GM23338 (cell line): Measurements from ENCODE around the gene PHYH. TPM values are rescaled to one million over a fixed set of nuclear protein-coding genes. Genes with fewer than 3 reads are reported as not detected.

ENCODE experiments used
- ATAC-seq: fragments of 200-7000 bp; cut with Tn5 transposase; 3 replicates; pipeline ENCODE4 v1.9.1; 2020
- DNase-seq: peaks from one replicate; pipeline ENCODE4 v3.0.0-alpha.2; 2015; ENCODE audit warnings: low spot score
- H2AFZ ChIP-seq: fragments of 200-600 bp; sonication (generic); 2 replicates; pipeline ENCODE4 v1.8.0; 2016; ENCODE audit warnings: antibody characterized with exemption, mild to moderate bottlenecking, moderate library complexity
- H3F3A ChIP-seq: fragments of 200-600 bp; sonication (generic); replicated peaks from 2 replicates; pipeline ENCODE4 v1.8.0; 2017; ENCODE audit warnings: antibody characterized with exemption, mixed run types, low read depth
- H3K27ac ChIP-seq: fragments of 200-600 bp; sonication (generic); 2 replicates; pipeline ENCODE4 v1.6.1; 2016; ENCODE audit warnings: low read depth
- H3K27me3 ChIP-seq: fragments of 200-600 bp; sonication (generic); 2 replicates; pipeline ENCODE4 v1.8.0; 2016; ENCODE audit warnings: mild to moderate bottlenecking, mixed run types, moderate library complexity; ENCODE audit not compliant: insufficient read depth
- H3K36me3 ChIP-seq: fragments of 200-600 bp; sonication (generic); 2 replicates; pipeline ENCODE4 v1.8.0; 2016; ENCODE audit warnings: mild to moderate bottlenecking; ENCODE audit not compliant: insufficient read depth
- H3K4me1 ChIP-seq: fragments of 200-600 bp; sonication (generic); 2 replicates; pipeline ENCODE4 v1.8.0; 2016; ENCODE audit warnings: mild to moderate bottlenecking, moderate library complexity; ENCODE audit not compliant: insufficient read depth
- H3K4me2 ChIP-seq: fragments of 200-600 bp; sonication (generic); 2 replicates; pipeline ENCODE4 v1.7.1; 2017; ENCODE audit warnings: mixed run types
- H3K4me3 ChIP-seq: fragments of 200-600 bp; sonication (generic); 2 replicates; pipeline ENCODE4 v1.6.1; 2016; ENCODE audit warnings: mixed run types
- H3K79me2 ChIP-seq: fragments of 200-600 bp; sonication (generic); replicated peaks from 2 replicates; pipeline ENCODE4 v1.8.0; 2017; ENCODE audit warnings: mild to moderate bottlenecking; ENCODE audit not compliant: insufficient read depth
- H3K9me2 ChIP-seq: fragments of 200-600 bp; sonication (generic); 2 replicates; pipeline ENCODE4 v1.8.0; 2017; ENCODE audit not compliant: insufficient read depth
- H4K20me1 ChIP-seq: fragments of 200-600 bp; sonication (generic); replicated peaks from 2 replicates; pipeline ENCODE4 v1.8.0; 2017; ENCODE audit warnings: mild to moderate bottlenecking; ENCODE audit not compliant: insufficient read depth
- H3K27ac Mint-ChIP-seq: 2 replicates; pipeline ENCODE4 v1.8.0; 2020; ENCODE audit warnings: inconsistent platforms, mild to moderate bottlenecking, moderate library complexity, mixed read lengths
- H3K27me3 Mint-ChIP-seq: 3 replicates; pipeline ENCODE4 v1.8.0; 2022; ENCODE audit warnings: low read depth, mild to moderate bottlenecking, moderate library complexity, mixed read lengths, inconsistent platforms; ENCODE audit not compliant: insufficient read depth, poor library complexity
- H3K36me3 Mint-ChIP-seq: 3 replicates; pipeline ENCODE4 v1.8.0; 2021; ENCODE audit warnings: low read depth, mild to moderate bottlenecking, inconsistent platforms, moderate library complexity, mixed read lengths
- H3K4me1 Mint-ChIP-seq: 3 replicates; pipeline ENCODE4 v1.8.0; 2020; ENCODE audit warnings: mild to moderate bottlenecking, inconsistent platforms, mixed read lengths
- H3K4me3 Mint-ChIP-seq: 3 replicates; pipeline ENCODE4 v1.8.0; 2021; ENCODE audit warnings: moderate library complexity, mild to moderate bottlenecking, inconsistent platforms, mixed read lengths
- H3K9me3 Mint-ChIP-seq: 3 replicates; pipeline ENCODE4 v1.8.0; 2020; ENCODE audit warnings: moderate library complexity, mild to moderate bottlenecking, inconsistent platforms, mixed read lengths
- CREB1 ChIP-seq: fragments of 250-450 bp; sonication (Bioruptor Pico); IDR thresholded peaks from 2 replicates; pipeline ENCODE4 v1.5.0; 2020; ENCODE audit warnings: low read depth, mild to moderate bottlenecking, moderate library complexity
- EZH2 ChIP-seq: fragments of 200-600 bp; sonication (generic); IDR thresholded peaks from one replicate; pipeline ENCODE4 v1.8.0; 2017; ENCODE audit warnings: antibody characterized with exemption, mild to moderate bottlenecking, low read depth; ENCODE audit not compliant: unreplicated experiment
- EZH2phosphoT487 ChIP-seq: fragments of 200-600 bp; sonication (generic); IDR thresholded peaks from one replicate; pipeline ENCODE4 v1.8.1; 2018; ENCODE audit warnings: antibody characterized with exemption; ENCODE audit not compliant: unreplicated experiment
- JUNB ChIP-seq: IDR thresholded peaks from one replicate; pipeline ENCODE4 v1.6.1; 2016; ENCODE audit warnings: antibody characterized with exemption; ENCODE audit not compliant: unreplicated experiment
- NANOG ChIP-seq: IDR thresholded peaks from 2 replicates; pipeline ENCODE4 v1.6.1; 2016; ENCODE audit warnings: antibody characterized with exemption, borderline replicate concordance
- POLR2AphosphoS5 ChIP-seq: IDR thresholded peaks from 2 replicates; pipeline ENCODE4 v1.6.1; 2016; ENCODE audit warnings: antibody characterized with exemption, low read depth
- STAT1 ChIP-seq: IDR thresholded peaks from one replicate; pipeline ENCODE4 v1.6.1; 2016; ENCODE audit warnings: antibody characterized with exemption; ENCODE audit not compliant: unreplicated experiment
- ZNF114 ChIP-seq: fragments of 250-450 bp; sonication (Bioruptor Pico); IDR thresholded peaks from 2 replicates; pipeline ENCODE4 v1.5.0; 2020; ENCODE audit warnings: mild to moderate bottlenecking, moderate library complexity
- ZNF331 ChIP-seq: fragments of 250-450 bp; sonication (Bioruptor Pico); IDR thresholded peaks from 2 replicates; pipeline ENCODE4 v1.5.0; 2020; ENCODE audit warnings: low read depth, mild to moderate bottlenecking, moderate library complexity
- polyA plus RNA-seq: library from polyadenylated mRNA; unstranded; fragments of >200 nt; fragmentation: Nextera tagmentation; extraction: Ambion mirVana; gene quantifications from 2 replicates; pipeline ENCODE4 v1.2.1, GENCODE V29; 2016
- total RNA-seq: library from RNA; depleted of rRNA; stranded (reverse); fragments of >200 nt; shearing (Covaris generic); gene quantifications from 2 replicates; pipeline ENCODE4 v1.2.3, GENCODE V29; 2014
- TF ChIP-seq, protein P1 (sequence below): IDR thresholded peaks from one replicate; pipeline ENCODE4 v1.6.1; 2018; ENCODE audit warnings: antibody characterized with exemption; ENCODE audit not compliant: unreplicated experiment
- TF ChIP-seq, protein P2 (sequence below): fragments of 250-450 bp; sonication (Bioruptor Pico); IDR thresholded peaks from 2 replicates; pipeline ENCODE4 v1.5.0; 2020; ENCODE audit warnings: mild to moderate bottlenecking, moderate library complexity
- TF ChIP-seq, protein P3 (sequence below): IDR thresholded peaks from 2 replicates; pipeline ENCODE4 v1.6.1; 2016; ENCODE audit warnings: antibody characterized with exemption
- TF ChIP-seq, protein P4 (sequence below), 2 experiments: fragments of 200-600 bp in 1 of 2; sonication (generic) in 1 of 2; conservative IDR thresholded peaks; 2 replicates each; pipeline versions ENCODE4 v1.5.1 to v1.6.1; 2016 to 2017; ENCODE audit warnings: antibody characterized with exemption in 2 of 2, low read depth in 2 of 2, mild to moderate bottlenecking in 2 of 2, moderate library complexity in 1 of 2

Gene PHYH
- total and polyA plus RNA-seq, 2 experiments from 2014 or later, result 10.9 to 29.8 TPM

DNA sequence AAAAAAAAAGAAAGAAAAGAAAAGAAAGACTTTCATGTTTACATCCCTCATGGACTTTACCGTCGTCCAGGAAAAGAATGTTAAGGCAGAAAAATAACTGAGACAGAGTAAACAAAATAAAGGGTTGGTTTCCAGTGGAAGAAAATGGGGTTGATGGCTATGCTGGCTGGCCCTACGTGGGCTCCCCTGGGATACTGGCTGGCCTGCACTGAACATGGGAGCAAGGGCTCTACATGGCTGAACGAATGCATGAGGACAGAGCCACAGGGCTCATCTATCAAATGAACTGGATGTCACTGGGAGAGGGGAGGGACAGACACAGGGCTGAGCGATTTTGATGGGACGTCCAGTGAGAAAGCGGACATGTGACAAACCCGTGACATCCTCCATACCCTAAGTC lies 63.2 kb downstream of the PHYH start:
- Mint-ChIP-seq H3K36me3 (no peaks in the 10 kb centered on the region), H3K4me1 (peaks cover 24% of the 10 kb centered on the region), H3K27ac (no peak overlapping the region), H3K9me3 (no peaks in the 10 kb centered on the region), H3K4me3 (no peak overlapping the region), H3K27me3 (peaks cover 7% of the 10 kb centered on the region)
- Histone ChIP-seq H3K4me3 (no peak overlapping the region), H3F3A (peaks cover 6% of the 10 kb centered on the region), H2AFZ (no peak overlapping the region), H3K79me2 (no peaks in the 10 kb centered on the region), H3K27ac (no peak overlapping the region), H3K27me3 (no peaks in the 10 kb centered on the region), H3K9me2 (0 out of 2 replicates have a peak, but pooled peaks cover 6% of the 10 kb centered on the region), H3K4me2 (no peak overlapping the region), H3K4me1 (peaks cover 25% of the 10 kb centered on the region), H4K20me1 (no peaks in the 10 kb centered on the region), H3K36me3 (no peaks in the 10 kb centered on the region)
- TF ChIP-seq STAT1 (no peak), EZH2 (no peak), CREB1 (CRISPR knock-in tag) (no peak), POLR2AphosphoS5 (no peak), JUNB (no peak), EZH2phosphoT487 (no peak), NANOG (no peak), ZNF114 (CRISPR knock-in tag) (no peak), ZNF331 (CRISPR knock-in tag) (no peak)
- TF ChIP-seq, protein P1, sequence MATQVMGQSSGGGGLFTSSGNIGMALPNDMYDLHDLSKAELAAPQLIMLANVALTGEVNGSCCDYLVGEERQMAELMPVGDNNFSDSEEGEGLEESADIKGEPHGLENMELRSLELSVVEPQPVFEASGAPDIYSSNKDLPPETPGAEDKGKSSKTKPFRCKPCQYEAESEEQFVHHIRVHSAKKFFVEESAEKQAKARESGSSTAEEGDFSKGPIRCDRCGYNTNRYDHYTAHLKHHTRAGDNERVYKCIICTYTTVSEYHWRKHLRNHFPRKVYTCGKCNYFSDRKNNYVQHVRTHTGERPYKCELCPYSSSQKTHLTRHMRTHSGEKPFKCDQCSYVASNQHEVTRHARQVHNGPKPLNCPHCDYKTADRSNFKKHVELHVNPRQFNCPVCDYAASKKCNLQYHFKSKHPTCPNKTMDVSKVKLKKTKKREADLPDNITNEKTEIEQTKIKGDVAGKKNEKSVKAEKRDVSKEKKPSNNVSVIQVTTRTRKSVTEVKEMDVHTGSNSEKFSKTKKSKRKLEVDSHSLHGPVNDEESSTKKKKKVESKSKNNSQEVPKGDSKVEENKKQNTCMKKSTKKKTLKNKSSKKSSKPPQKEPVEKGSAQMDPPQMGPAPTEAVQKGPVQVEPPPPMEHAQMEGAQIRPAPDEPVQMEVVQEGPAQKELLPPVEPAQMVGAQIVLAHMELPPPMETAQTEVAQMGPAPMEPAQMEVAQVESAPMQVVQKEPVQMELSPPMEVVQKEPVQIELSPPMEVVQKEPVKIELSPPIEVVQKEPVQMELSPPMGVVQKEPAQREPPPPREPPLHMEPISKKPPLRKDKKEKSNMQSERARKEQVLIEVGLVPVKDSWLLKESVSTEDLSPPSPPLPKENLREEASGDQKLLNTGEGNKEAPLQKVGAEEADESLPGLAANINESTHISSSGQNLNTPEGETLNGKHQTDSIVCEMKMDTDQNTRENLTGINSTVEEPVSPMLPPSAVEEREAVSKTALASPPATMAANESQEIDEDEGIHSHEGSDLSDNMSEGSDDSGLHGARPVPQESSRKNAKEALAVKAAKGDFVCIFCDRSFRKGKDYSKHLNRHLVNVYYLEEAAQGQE, result no peak
- TF ChIP-seq, protein P2, sequence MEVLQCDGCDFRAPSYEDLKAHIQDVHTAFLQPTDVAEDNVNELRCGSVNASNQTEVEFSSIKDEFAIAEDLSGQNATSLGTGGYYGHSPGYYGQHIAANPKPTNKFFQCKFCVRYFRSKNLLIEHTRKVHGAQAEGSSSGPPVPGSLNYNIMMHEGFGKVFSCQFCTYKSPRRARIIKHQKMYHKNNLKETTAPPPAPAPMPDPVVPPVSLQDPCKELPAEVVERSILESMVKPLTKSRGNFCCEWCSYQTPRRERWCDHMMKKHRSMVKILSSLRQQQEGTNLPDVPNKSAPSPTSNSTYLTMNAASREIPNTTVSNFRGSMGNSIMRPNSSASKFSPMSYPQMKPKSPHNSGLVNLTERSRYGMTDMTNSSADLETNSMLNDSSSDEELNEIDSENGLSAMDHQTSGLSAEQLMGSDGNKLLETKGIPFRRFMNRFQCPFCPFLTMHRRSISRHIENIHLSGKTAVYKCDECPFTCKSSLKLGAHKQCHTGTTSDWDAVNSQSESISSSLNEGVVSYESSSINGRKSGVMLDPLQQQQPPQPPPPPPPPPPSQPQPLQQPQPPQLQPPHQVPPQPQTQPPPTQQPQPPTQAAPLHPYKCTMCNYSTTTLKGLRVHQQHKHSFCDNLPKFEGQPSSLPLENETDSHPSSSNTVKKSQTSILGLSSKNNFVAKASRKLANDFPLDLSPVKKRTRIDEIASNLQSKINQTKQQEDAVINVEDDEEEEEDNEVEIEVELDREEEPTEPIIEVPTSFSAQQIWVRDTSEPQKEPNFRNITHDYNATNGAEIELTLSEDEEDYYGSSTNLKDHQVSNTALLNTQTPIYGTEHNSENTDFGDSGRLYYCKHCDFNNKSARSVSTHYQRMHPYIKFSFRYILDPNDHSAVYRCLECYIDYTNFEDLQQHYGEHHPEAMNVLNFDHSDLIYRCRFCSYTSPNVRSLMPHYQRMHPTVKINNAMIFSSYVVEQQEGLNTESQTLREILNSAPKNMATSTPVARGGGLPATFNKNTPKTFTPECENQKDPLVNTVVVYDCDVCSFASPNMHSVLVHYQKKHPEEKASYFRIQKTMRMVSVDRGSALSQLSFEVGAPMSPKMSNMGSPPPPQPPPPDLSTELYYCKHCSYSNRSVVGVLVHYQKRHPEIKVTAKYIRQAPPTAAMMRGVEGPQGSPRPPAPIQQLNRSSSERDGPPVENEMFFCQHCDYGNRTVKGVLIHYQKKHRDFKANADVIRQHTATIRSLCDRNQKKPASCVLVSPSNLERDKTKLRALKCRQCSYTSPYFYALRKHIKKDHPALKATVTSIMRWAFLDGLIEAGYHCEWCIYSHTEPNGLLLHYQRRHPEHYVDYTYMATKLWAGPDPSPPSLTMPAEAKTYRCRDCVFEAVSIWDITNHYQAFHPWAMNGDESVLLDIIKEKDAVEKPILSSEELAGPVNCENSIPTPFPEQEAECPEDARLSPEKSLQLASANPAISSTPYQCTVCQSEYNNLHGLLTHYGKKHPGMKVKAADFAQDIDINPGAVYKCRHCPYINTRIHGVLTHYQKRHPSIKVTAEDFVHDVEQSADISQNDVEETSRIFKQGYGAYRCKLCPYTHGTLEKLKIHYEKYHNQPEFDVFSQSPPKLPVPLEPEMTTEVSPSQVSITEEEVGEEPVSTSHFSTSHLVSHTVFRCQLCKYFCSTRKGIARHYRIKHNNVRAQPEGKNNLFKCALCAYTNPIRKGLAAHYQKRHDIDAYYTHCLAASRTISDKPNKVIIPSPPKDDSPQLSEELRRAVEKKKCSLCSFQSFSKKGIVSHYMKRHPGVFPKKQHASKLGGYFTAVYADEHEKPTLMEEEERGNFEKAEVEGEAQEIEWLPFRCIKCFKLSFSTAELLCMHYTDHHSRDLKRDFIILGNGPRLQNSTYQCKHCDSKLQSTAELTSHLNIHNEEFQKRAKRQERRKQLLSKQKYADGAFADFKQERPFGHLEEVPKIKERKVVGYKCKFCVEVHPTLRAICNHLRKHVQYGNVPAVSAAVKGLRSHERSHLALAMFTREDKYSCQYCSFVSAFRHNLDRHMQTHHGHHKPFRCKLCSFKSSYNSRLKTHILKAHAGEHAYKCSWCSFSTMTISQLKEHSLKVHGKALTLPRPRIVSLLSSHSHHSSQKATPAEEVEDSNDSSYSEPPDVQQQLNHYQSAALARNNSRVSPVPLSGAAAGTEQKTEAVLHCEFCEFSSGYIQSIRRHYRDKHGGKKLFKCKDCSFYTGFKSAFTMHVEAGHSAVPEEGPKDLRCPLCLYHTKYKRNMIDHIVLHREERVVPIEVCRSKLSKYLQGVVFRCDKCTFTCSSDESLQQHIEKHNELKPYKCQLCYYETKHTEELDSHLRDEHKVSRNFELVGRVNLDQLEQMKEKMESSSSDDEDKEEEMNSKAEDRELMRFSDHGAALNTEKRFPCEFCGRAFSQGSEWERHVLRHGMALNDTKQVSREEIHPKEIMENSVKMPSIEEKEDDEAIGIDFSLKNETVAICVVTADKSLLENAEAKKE, result no peak
- TF ChIP-seq, protein P3, sequence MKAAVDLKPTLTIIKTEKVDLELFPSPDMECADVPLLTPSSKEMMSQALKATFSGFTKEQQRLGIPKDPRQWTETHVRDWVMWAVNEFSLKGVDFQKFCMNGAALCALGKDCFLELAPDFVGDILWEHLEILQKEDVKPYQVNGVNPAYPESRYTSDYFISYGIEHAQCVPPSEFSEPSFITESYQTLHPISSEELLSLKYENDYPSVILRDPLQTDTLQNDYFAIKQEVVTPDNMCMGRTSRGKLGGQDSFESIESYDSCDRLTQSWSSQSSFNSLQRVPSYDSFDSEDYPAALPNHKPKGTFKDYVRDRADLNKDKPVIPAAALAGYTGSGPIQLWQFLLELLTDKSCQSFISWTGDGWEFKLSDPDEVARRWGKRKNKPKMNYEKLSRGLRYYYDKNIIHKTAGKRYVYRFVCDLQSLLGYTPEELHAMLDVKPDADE, result no peak
- TF ChIP-seq, protein P4, sequence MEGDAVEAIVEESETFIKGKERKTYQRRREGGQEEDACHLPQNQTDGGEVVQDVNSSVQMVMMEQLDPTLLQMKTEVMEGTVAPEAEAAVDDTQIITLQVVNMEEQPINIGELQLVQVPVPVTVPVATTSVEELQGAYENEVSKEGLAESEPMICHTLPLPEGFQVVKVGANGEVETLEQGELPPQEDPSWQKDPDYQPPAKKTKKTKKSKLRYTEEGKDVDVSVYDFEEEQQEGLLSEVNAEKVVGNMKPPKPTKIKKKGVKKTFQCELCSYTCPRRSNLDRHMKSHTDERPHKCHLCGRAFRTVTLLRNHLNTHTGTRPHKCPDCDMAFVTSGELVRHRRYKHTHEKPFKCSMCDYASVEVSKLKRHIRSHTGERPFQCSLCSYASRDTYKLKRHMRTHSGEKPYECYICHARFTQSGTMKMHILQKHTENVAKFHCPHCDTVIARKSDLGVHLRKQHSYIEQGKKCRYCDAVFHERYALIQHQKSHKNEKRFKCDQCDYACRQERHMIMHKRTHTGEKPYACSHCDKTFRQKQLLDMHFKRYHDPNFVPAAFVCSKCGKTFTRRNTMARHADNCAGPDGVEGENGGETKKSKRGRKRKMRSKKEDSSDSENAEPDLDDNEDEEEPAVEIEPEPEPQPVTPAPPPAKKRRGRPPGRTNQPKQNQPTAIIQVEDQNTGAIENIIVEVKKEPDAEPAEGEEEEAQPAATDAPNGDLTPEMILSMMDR (conservative IDR thresholded peaks at IDR 0.05; ENCODE audit: low read depth in 2 of 2), result no peak
- no peak for DNase-seq
- ATAC-seq, result no peak
